Measurements from ENCODE around the gene INHBB. TPM values are rescaled to one million over a fixed set of nuclear protein-coding genes. Genes with fewer than 3 reads are reported as not detected.

Gene INHBB
- total RNA-seq, 2 donors from 2014 or later, result 2.8 to 19.4 TPM

DNA sequence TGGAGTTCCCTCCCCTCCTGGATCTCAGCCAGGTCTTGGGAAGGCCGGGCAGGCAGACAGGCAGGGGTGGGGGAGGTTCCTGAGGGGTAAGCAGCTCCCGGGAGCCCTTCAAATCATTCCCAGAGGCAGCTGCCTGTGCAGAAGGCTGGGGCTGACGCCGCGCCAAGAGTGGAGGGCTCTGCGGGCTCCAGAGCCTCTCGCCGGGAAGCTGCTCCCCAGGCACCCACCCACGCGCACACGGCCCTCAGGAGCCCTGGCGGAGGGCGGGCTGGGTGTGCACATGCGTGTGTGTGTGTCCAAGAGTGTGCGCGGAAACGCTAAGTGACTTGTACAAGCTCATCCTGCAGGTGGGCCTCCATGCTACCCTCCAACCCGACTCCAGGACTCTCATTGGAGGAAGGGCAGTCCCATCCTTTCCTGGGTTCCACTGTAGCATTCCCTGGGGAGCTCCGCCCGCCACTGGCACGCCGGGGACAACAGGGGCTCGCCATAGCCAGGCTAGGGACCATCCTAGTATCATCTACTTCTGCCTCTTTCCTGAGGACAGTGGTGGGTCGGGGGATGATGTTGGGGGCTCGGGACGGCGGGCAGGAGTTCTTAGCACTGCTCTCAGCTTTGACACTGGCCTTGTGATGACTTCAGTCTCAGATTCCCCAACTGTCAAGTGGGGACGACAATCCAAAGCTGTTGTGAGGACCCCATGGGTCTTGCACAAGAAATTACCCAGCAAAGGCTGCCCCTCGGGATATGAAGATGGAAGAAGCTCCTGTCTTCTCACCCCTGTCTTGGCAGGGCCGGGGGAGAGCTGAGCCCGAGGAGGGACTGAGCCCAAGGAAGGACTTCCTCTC lies 50.3 kb downstream of the INHBB start:
- ATAC-seq (ENCODE audit: insufficient number of reproducible peaks, low FRiP score, low read depth), result no peak

GRCh38 chr2:120396861-120397811 lies 51.2 kb downstream of the INHBB start:
- Histone ChIP-seq H3K4me3 (no peak overlapping the region), H3K36me3 (no peaks in the 10 kb centered on the region), H3K4me1 (ENCODE audit: control insufficient read depth in 1 of 2, low read depth in 2 of 2) (no peaks in the 10 kb centered on the region), H3K27me3 (replicated peaks; ENCODE audit: insufficient read depth) (no peaks in the 10 kb centered on the region), H3K9me3 (no peaks in the 10 kb centered on the region), H3K27ac (no peak overlapping the region)
- TF ChIP-seq, protein P1, sequence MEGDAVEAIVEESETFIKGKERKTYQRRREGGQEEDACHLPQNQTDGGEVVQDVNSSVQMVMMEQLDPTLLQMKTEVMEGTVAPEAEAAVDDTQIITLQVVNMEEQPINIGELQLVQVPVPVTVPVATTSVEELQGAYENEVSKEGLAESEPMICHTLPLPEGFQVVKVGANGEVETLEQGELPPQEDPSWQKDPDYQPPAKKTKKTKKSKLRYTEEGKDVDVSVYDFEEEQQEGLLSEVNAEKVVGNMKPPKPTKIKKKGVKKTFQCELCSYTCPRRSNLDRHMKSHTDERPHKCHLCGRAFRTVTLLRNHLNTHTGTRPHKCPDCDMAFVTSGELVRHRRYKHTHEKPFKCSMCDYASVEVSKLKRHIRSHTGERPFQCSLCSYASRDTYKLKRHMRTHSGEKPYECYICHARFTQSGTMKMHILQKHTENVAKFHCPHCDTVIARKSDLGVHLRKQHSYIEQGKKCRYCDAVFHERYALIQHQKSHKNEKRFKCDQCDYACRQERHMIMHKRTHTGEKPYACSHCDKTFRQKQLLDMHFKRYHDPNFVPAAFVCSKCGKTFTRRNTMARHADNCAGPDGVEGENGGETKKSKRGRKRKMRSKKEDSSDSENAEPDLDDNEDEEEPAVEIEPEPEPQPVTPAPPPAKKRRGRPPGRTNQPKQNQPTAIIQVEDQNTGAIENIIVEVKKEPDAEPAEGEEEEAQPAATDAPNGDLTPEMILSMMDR (IDR thresholded peaks at IDR 0.05), result no peak
- ATAC-seq (ENCODE audit: insufficient number of reproducible peaks, low FRiP score, low read depth), result no peak
- DNase-seq (ENCODE audit: low spot score), result no peak

More for the DNA sequence above, 50.3 kb downstream of the INHBB start:
- no peak for DNase-seq (ENCODE audit: low spot score)
- H3K36me3 ChIP-seq, result no peaks in the 10 kb centered on the region
- H3K4me1 ChIP-seq (ENCODE audit: control insufficient read depth in 1 of 2, low read depth in 2 of 2), result no peaks in the 10 kb centered on the region
- H3K9me3 ChIP-seq, result no peaks in the 10 kb centered on the region
- H3K27me3 ChIP-seq (replicated peaks; ENCODE audit: insufficient read depth), result no peaks in the 10 kb centered on the region
- H3K4me3 ChIP-seq, result no peak overlapping the region
- no peak overlapping the region for H3K27ac ChIP-seq
- TF ChIP-seq, protein P1 (IDR thresholded peaks at IDR 0.05), result no peak

GRCh38 chr2:120398051-120398995 lies 52.4 kb downstream of the INHBB start:
- Histone ChIP-seq H3K27me3 (replicated peaks; ENCODE audit: insufficient read depth) (no peaks in the 10 kb centered on the region), H3K27ac (no peak overlapping the region), H3K9me3 (no peaks in the 10 kb centered on the region), H3K4me1 (ENCODE audit: control insufficient read depth in 1 of 2, low read depth in 2 of 2) (no peaks in the 10 kb centered on the region), H3K36me3 (no peaks in the 10 kb centered on the region), H3K4me3 (no peak overlapping the region)
- DNase-seq (ENCODE audit: low spot score) (no peak), ATAC-seq (ENCODE audit: insufficient number of reproducible peaks, low FRiP score, low read depth) (no peak)
- TF ChIP-seq, protein P1 (IDR thresholded peaks at IDR 0.05), result no peak

DNA sequence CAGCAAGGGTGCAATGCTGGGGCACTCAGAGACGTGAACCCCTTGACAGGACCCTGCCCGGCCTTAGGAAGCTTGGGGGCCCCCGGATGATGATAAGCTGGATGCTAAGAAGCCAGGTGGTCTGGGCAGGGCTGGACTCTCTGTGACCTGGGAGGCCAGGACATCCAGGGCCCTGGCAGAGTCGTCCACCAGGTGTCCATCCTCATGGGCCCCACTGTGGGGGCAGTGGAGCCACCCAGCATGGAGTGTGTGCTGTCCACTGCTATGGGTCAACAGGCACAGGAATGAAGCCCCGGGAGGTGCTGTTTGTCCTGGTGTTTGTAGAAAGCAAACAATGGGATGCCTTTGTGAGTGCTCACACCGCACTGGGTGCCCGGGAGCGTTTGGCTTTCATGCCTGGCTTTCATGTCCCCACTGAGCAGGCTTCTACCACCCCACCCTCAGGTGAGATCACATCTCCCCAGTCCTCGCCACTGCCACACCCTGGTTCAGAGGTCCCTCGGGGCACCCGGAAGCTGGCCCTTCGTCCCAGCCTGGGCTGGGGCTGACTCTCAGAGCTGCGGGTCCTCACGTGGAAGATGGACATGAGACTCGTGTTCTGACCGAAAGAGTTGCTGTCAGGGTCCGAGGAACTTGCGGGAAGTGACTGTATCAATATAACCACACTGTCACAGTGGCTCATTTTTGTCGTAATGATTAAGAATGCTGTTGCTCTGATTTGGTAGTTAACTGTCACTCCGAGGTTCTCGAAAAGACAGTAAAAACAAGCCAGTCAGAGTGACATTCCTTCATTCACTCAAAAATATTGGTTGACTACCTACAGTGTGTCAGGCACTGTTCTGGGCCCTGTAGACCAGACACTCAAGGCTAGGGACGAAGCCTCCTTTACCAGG lies 53.3 kb downstream of the INHBB start:
- H3K4me3 ChIP-seq, result no peak overlapping the region
- no peaks in the 10 kb centered on the region for H3K9me3 ChIP-seq
- H3K4me1 ChIP-seq (ENCODE audit: control insufficient read depth in 1 of 2, low read depth in 2 of 2), result no peaks in the 10 kb centered on the region
- no peaks in the 10 kb centered on the region for H3K36me3 ChIP-seq
- DNase-seq (ENCODE audit: low spot score) (no peak), ATAC-seq (ENCODE audit: insufficient number of reproducible peaks, low FRiP score, low read depth) (no peak)
- TF ChIP-seq, protein P1 (IDR thresholded peaks at IDR 0.05), result no peak
- no peaks in the 10 kb centered on the region for H3K27me3 ChIP-seq (replicated peaks; ENCODE audit: insufficient read depth)
- no peak overlapping the region for H3K27ac ChIP-seq

Measured in thoracic aorta (tissue), 2 donors.